CD4-positive, alpha-beta T cell treated with Interleukin-15 for 4 hours (primary cell): ENCODE data around the gene ASGR2.
"Not testable (repeated sequence)": the region's sequence is repeated elsewhere in the genome, so short reads cannot be mapped to it uniquely, and the experiment has no call there.

Experiments used
- DNase-seq: peaks from one replicate; pipeline ENCODE4 v3.0.0-alpha.2; 2020; ENCODE audit warnings: low spot score

Gene ASGR2, protein sequence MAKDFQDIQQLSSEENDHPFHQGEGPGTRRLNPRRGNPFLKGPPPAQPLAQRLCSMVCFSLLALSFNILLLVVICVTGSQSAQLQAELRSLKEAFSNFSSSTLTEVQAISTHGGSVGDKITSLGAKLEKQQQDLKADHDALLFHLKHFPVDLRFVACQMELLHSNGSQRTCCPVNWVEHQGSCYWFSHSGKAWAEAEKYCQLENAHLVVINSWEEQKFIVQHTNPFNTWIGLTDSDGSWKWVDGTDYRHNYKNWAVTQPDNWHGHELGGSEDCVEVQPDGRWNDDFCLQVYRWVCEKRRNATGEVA

GRCh38 chr17:7114241-7114874 lies at the start of gene ASGR2:
Gene ASGR2 (minus strand): TSS chr17:7114822. CDS start chr17:7114240, 582 bp downstream.
- no peak for DNase-seq

GRCh38 chr17:7159571-7159970 lies 44.9 kb upstream of the ASGR2 start:
- not testable (repeated sequence) for DNase-seq

DNA sequence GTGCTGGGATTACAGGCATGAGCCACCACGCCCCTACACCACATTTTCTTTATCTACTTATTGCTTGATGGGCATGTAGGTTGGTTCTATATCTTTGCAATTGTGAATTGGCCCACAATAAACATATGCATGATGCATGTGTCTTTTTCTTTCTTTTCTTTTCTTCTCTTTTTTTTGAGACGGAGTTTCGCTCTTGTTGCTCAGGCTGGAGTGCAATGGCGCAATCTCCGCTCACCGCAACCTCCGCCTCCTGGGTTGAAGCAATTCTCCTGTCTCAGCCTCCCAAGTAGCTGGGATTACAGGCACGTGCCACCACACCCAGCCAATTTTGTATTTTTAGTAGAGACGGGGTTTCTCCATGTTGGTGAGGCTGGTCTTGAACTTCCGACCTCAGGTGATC lies 43.8 kb upstream of the ASGR2 start:
- not testable (repeated sequence) for DNase-seq

GRCh38 chr17:7156342-7156940 lies 41.8 kb upstream of the ASGR2 start:
- DNase-seq: no peak

DNA sequence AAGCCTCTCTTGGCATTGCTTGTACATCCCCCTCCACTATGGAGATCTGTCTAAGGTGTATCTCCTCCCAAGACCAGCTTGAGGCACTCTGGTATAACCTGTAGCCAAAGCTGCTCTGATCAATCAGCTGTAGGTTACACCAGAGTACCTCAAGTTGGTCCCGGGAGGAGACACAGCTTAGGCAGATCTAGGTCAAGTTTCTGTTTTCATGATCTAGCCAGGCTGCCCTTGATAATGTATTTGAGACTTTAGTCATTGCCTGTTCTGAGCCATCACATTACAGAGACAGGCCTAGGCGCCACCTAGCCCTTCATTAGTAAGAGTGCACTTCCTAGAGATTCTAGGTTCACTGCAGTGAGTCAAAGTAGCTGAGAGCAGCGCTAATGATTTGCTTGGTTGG lies 33.1 kb upstream of the ASGR2 start:
- peak; percentile 16 for DNase-seq

DNA sequence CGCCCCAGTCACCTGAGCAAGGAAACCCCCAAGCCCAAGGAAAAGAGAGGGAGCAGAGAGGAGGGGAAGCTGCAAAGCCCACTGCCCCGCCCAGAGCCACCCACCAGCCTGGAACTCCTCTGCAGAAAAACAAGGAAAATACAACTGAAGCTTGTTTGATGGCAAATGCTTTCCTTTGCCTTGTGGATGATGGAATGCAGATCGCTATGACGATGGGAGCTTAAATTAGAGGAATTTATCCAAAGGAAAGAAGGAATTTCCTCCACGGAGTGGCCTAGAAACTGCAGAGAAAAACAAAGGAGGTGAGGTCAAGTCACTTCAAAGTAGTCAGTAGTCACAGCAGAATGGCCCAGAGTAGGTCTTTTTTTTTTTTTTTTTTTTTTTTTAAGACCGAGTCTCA lies 31.5 kb upstream of the ASGR2 start:
- no peak for DNase-seq

- no peak for DNase-seq
Measured at GRCh38 chr17:7144213-7144612, 29.6 kb upstream of the ASGR2 start.

DNA sequence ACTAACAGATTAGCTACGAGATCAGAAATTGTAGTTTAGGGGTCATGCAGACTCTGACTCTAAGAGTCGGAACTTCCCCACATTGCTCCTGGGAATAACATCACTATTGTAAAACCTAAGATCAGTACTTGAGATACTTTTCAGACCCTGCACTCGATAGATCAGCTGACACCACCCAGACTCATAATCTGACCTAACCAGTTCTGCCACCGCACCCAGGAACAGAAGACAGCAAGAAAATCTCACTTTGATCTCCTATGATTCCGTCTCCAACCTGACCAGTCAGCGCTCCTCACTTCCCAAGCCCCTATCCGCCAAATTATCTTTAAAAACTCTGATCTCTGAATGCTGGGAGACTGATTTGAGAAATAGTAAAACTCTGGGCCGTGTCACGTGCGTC lies 27.2 kb upstream of the ASGR2 start:
- no peak for DNase-seq

DNA sequence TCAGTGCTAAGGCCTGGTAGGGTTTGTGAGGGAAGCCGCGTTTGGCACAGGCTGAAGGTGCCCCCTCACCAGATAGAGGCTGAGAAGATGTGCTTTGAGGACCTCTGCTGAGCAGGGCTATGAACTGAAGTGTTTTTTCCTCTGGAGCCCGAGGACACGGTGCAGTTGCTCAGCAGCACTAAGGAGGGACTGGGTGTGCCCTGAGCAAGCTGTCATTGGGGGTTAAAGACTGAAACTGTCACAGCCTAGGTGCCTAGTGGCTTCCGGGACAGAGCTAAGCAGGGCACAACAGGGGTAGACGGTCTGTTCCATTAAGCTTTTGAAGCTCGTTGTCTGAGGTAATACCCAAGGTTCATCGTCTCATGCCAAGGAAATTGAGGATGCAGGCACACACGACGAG lies 24.8 kb upstream of the ASGR2 start:
- DNase-seq: no peak

DNA sequence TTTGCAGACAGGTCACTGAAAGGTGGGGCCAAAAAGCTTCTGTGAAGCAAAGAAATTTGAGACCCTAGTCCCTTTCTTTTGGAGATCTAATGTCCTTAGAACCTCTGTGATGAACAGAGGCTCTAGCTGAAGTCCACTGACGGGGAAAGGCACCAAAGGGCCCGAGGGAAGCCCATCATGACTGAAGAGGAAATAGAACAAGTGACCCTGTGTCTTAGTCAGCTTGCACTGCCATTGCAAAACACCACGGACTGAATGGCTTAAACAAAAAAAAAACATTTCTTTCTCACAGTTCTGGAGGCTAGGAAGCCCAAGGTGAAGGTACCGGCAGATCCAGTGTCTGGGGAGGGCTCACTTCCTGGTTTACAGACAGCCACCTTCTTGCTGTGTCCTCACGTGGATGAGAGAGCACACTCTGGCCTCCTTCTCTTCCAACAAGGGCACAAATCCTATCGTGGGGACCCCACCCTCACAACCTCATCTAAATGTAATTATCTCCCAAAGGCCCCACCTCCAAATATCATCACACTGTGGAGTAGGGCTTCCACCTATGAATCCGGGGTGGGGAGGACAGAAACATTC lies 24.3 kb upstream of the ASGR2 start:
- no peak for DNase-seq

- DNase-seq: no peak
Measured at GRCh38 chr17:7137171-7137943, 22.7 kb upstream of the ASGR2 start.

DNA sequence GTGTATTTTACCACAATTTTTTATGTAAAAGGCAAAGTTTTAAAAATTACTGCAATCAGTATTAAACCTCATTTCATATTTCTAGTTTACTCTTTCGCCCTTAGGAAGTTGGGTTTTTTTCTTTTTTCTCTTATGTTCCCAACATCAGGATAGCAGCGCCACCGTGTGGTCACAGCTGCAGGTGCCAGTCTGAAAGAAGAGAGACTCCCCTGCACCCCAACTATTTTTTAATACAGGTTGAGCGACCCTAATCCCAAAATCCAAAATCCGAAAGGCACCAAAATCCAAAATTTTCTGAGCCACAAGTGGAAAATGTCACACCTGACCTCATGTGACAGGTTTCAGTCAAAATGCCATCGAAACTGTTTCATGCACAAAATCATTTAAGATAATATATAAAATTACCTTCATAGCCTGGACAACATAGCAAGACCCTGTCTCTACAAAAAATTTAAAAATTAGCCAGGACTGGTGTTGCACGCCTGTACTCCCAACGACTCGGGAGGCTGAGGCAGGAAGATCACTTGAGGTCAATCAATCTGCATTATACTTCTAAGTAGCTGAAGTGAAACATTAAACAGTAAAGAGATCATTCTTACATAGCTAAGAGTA lies 21.8 kb upstream of the ASGR2 start:
- peak; percentile 77 for DNase-seq

GRCh38 chr17:7133916-7134315 lies 19.3 kb upstream of the ASGR2 start:
- DNase-seq: no peak

GRCh38 chr17:7133424-7133823 lies 18.8 kb upstream of the ASGR2 start:
- peak; percentile 46 for DNase-seq

GRCh38 chr17:7132511-7133094 lies 18.0 kb upstream of the ASGR2 start:
- peak; percentile 82 for DNase-seq

GRCh38 chr17:7131423-7131791 lies 16.8 kb upstream of the ASGR2 start:
- no peak for DNase-seq

- no peak for DNase-seq
Measured at GRCh38 chr17:7130621-7131422, 16.2 kb upstream of the ASGR2 start.

DNA sequence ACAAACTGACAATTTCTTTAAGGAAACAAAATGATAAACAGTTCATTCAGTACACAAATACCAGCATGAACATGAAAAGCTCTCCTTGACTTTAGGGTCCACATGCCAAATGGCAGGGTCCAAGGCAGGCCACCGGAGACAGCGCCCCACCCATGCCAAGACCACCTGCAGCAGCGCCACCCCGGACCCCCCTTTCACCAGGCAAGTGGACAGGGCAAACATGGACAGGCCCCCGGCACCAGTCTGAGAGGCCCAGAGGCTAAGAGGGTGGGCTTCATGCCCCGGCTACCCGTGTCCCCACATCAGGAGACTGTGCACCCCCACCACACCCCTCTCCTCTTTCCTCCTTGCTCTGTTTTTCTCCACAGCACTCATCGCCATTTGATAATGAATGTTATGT lies 14.7 kb upstream of the ASGR2 start:
- no peak for DNase-seq

- no peak for DNase-seq
Measured at GRCh38 chr17:7128160-7128559, 13.5 kb upstream of the ASGR2 start.

GRCh38 chr17:7127501-7127900 lies 12.9 kb upstream of the ASGR2 start:
- DNase-seq: not testable (repeated sequence)

DNA sequence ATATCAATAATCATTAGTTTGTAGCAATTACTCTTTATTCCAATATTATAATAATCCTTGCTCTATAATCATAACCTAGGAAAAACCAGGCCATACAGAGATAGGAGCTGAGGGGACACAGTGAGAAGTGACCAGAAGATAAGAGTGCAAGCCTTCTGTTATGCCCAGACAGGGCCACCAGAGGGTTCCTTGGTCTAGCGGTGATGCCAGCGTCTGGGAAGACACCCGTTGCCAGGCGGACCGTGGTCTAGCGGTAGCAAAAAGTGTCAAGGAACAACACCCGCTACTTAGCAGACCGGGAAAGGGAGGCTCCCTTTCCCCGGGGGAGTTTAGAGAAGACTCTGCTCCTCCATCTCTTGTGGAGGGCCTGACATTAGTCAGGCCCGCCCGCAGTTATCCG lies 11.8 kb upstream of the ASGR2 start:
- not testable (repeated sequence) for DNase-seq
